Neuronal stem cell (in vitro differentiated cells): Measurements from ENCODE around the gene CCDC87.
"Not testable (repeated sequence)": the region's sequence is repeated elsewhere in the genome, so short reads cannot be mapped to it uniquely, and the experiment has no call there.

Source experiments
- DNase-seq: peaks from one replicate; pipeline ENCODE4 v3.0.0-alpha.2; 2013; ENCODE audit warnings: low spot score
- H2AFZ ChIP-seq: one replicate; pipeline ENCODE4 v1.6.1; 2013; ENCODE audit warnings: mild to moderate bottlenecking, low read length, inconsistent platforms
- H2AK5ac ChIP-seq: 2 replicates; pipeline ENCODE4 v1.6.1; 2013; ENCODE audit warnings: low read depth, mild to moderate bottlenecking, inconsistent platforms, low read length, moderate library complexity, mixed read lengths
- H2BK120ac ChIP-seq: 2 replicates; pipeline ENCODE4 v1.6.1; 2013; ENCODE audit warnings: low read depth, mild to moderate bottlenecking, inconsistent platforms, low read length, moderate library complexity, mixed read lengths
- H2BK12ac ChIP-seq: one replicate; pipeline ENCODE4 v1.6.1; 2013; ENCODE audit warnings: low read length, inconsistent platforms
- H2BK15ac ChIP-seq: 2 replicates; pipeline ENCODE4 v1.6.1; 2013; ENCODE audit warnings: mild to moderate bottlenecking, low read length, inconsistent platforms, mixed read lengths
- H2BK5ac ChIP-seq: one replicate; pipeline ENCODE4 v1.6.1; 2013; ENCODE audit warnings: inconsistent platforms, mild to moderate bottlenecking, low read length, moderate library complexity
- H3K14ac ChIP-seq: one replicate; pipeline ENCODE4 v1.6.1; 2013; ENCODE audit warnings: low read length, inconsistent platforms
- H3K18ac ChIP-seq: 2 replicates; pipeline ENCODE4 v1.6.1; 2013; ENCODE audit warnings: low read length, inconsistent platforms
- H3K23ac ChIP-seq: 2 replicates; pipeline ENCODE4 v1.6.1; 2013; ENCODE audit warnings: low read depth, mild to moderate bottlenecking, mixed read lengths, low read length, inconsistent platforms; ENCODE audit not compliant: poor library complexity
- H3K27ac ChIP-seq: replicated peaks from 3 replicates; pipeline ENCODE4 v1.5.1; 2013; ENCODE audit warnings: low read length, inconsistent platforms
- H3K27me3 ChIP-seq, 3 experiments: 2 replicates each; pipeline ENCODE4 v1.6.1; 2013; ENCODE audit warnings: low read length in 3 of 3, mild to moderate bottlenecking in 2 of 3, inconsistent platforms in 1 of 3, low read depth in 1 of 3, mixed read lengths in 1 of 3, moderate library complexity in 1 of 3; ENCODE audit not compliant: control insufficient read depth in 3 of 3, insufficient read depth in 3 of 3
- H3K36me3 ChIP-seq, 2 donors: replicated peaks in 1 of 2; 2 replicates each; pipeline ENCODE4 v1.6.1; 2013; ENCODE audit warnings: low read length in 2 of 2; ENCODE audit not compliant: control insufficient read depth in 2 of 2, insufficient read depth in 2 of 2
- H3K4ac ChIP-seq: 2 replicates; pipeline ENCODE4 v1.6.1; 2013; ENCODE audit warnings: inconsistent platforms, mild to moderate bottlenecking, low read length, moderate library complexity
- H3K4me1 ChIP-seq, 2 donors: 1 replicate in 1 of 2; 2 replicates in 1 of 2; pipeline ENCODE4 v1.6.1; 2013; ENCODE audit warnings: low read length in 2 of 2, low read depth in 1 of 2; ENCODE audit not compliant: control insufficient read depth in 2 of 2, insufficient read depth in 1 of 2
- H3K4me2 ChIP-seq: one replicate; pipeline ENCODE4 v1.6.1; 2013; ENCODE audit warnings: mild to moderate bottlenecking, low read length, inconsistent platforms; ENCODE audit not compliant: insufficient read depth, poor library complexity, severe bottlenecking
- H3K4me3 ChIP-seq, 2 donors: 2 replicates each; pipeline ENCODE4 v1.5.1; 2013; ENCODE audit warnings: low read length in 2 of 2, mild to moderate bottlenecking in 2 of 2, inconsistent platforms in 1 of 2, moderate library complexity in 1 of 2
- H3K79me1 ChIP-seq: one replicate; pipeline ENCODE4 v1.6.1; 2013; ENCODE audit warnings: low read depth, mild to moderate bottlenecking, inconsistent platforms, low read length, moderate library complexity
- H3K9ac ChIP-seq: one replicate; pipeline ENCODE4 v1.6.1; 2013; ENCODE audit warnings: mild to moderate bottlenecking, low read depth, low read length, inconsistent platforms; ENCODE audit not compliant: poor library complexity
- H3K9me3 ChIP-seq, 2 donors: replicated peaks in 1 of 2; 2 replicates each; pipeline versions ENCODE3 to v1.6.1; 2013; ENCODE audit warnings: low read length in 2 of 2, mild to moderate bottlenecking in 2 of 2, inconsistent platforms in 1 of 2, low read depth in 1 of 2, mixed read lengths in 1 of 2, moderate library complexity in 1 of 2; ENCODE audit not compliant: control insufficient read depth in 2 of 2, insufficient read depth in 1 of 2
- H4K8ac ChIP-seq: one replicate; pipeline ENCODE4 v1.6.1; 2013; ENCODE audit warnings: low read depth, mild to moderate bottlenecking, inconsistent platforms, low read length, moderate library complexity
- H4K91ac ChIP-seq: one replicate; pipeline ENCODE4 v1.6.1; 2013; ENCODE audit warnings: low read length, low read depth, mild to moderate bottlenecking, inconsistent platforms; ENCODE audit not compliant: poor library complexity
- WGBS, 2 donors: extraction: QIAGEN DNeasy Blood & Tissue Kit; methylation state at CpG; one replicate each; pipeline ENCODE4 v1.1.7; 2013; ENCODE audit warnings: missing lambda C conversion rate in 2 of 2, mixed read lengths in 1 of 2; ENCODE audit not compliant: insufficient read length in 2 of 2, insufficient replicate concordance in 1 of 2; ENCODE audit errors: extremely low coverage in 2 of 2; 5-methylcytosine and 5-hydroxymethylcytosine counted together

CCDC87 gene

DNA sequence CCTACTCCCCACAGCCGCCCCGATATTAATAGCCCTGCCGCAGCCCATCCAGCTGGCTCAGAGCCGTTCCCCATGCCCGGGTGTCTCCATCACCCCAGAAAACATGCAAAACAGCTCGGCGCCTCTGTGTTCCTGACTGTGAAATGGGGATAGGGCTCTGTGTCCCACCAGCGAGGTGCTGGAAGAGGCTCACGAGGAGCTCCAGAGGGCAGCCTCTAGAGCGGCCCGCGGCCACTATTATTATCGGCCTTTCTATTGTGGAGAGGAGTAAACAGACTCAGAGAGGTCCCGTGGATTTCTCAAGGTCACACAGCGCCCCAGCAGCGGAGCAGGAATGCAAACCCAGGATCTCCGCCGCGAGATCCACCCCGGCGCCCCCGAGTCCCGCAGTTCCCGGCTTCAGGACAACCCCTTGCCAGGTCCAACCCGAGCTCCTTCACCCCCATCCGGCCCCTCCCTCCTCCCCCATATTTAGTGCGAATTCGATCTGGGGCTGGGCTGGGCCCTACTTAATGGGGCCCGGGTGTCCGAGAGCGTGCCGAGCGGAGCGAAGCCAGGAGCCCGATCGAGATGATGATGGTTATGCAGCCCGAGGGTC is 46.4 kb downstream of the CCDC87 start, which contains the start of gene ACTN3:
ACTN3 (plus strand) TSS at position 536 of the 598 bp plus-strand sequence; CDS start at position 571, 35 bp downstream.
- Histone ChIP-seq H3K9ac (peak within 1 kb of the TSS; percentile 96), H3K36me3 (peaks cover 5 to 16% of the 10 kb centered on the region in 2 donors), H3K79me1 (no peaks in the 10 kb centered on the region), H3K4me2 (peak within 1 kb of the TSS; percentile 93), H2BK12ac (no peak within 1 kb of the TSS), H3K18ac (peak within 1 kb of the TSS; percentile 95), H4K8ac (no peak within 1 kb of the TSS), H3K4ac (no peak within 1 kb of the TSS), H3K4me1 (peaks cover 19 to 32% of the 10 kb centered on the region in 2 donors), H3K27me3 (no peaks in the 10 kb centered on the region), H2AK5ac (peak within 1 kb of the TSS; percentile 78), H3K27ac (peak within 1 kb of the TSS; percentile 67), H2BK15ac (peak within 1 kb of the TSS; percentile 94), H2BK120ac (peak within 1 kb of the TSS; percentile 75), H3K4me3 (peak within 1 kb of the TSS; percentile 86 to 87), H3K9me3 (no peaks in the 10 kb centered on the region), H3K14ac (peak within 1 kb of the TSS; percentile 59), H2BK5ac (peak within 1 kb of the TSS; percentile 90), H2AFZ (peak within 1 kb of the TSS; percentile 97), H4K91ac (no peak within 1 kb of the TSS), H3K23ac (peak within 1 kb of the TSS; percentile 82)
- WGBS, 2 donors: no CpG with 5 or more reads among the region's 37 CpGs
- DNase-seq: peak; percentile 66

DNA sequence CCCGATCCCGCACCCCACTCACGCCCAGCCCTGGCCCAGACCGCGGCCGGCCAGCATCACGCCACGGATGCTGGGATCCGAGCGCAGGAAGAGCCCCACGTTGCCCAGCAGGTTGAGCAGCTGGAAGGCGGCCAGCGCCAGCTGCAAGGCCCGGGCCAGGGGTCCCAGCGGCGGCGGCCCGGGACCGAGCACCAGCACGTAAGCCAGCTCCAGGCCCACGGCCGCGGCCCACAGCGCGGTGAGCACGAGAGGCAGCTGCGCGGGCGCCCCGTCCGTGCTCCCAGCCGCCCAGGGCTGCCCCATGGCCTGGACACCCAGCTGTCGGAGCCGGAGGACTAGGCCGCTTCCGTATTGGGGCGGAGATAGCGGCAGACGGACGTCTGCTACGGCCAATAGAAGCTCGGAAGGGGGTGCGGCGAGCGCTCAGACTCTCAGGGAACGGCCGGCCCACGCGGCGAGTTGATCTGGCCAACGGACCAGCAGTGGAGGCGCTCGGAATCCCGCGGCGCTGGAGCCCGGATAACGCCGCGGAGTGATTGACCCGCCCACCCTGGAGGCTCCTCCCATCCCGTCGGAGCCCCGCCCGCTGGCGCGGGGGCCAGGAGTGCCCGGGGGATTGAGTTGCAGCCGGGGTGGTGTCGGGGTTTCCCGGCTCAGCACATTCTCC is 47.0 kb downstream of the CCDC87 start, which contains the start of gene ZDHHC24:
ZDHHC24 (minus strand) TSS at position 348 of the 667 bp plus-strand sequence; CDS start at position 303, 45 bp downstream.
- peak within 1 kb of the TSS; percentile 93 for H3K4me2 ChIP-seq
- H3K4me1 ChIP-seq: peaks cover 19 to 29% of the 10 kb centered on the region in 2 donors
- peak within 1 kb of the TSS; percentile 95 for H3K18ac ChIP-seq
- H3K23ac ChIP-seq: peak within 1 kb of the TSS; percentile 82
- peak within 1 kb of the TSS; percentile 86 to 87 for H3K4me3 ChIP-seq
- peak within 1 kb of the TSS; percentile 90 for H2BK5ac ChIP-seq
- no peaks in the 10 kb centered on the region for H3K27me3 ChIP-seq
- peak; percentile 97 for DNase-seq
- H2BK120ac ChIP-seq: peak within 1 kb of the TSS; percentile 53
- no CpG with 5 or more reads among the region's 71 CpGs for WGBS, 2 donors
- peak within 1 kb of the TSS; percentile 78 for H2AK5ac ChIP-seq
- H3K4ac ChIP-seq: no peak within 1 kb of the TSS
- no peaks in the 10 kb centered on the region for H3K79me1 ChIP-seq
- H4K91ac ChIP-seq: no peak within 1 kb of the TSS
- H3K36me3 ChIP-seq: peaks cover 7 to 16% of the 10 kb centered on the region in 2 donors
- H4K8ac ChIP-seq: no peak within 1 kb of the TSS
- H3K9ac ChIP-seq: peak within 1 kb of the TSS; percentile 96
- H3K9me3 ChIP-seq: no peaks in the 10 kb centered on the region
- H2AFZ ChIP-seq: peak within 1 kb of the TSS; percentile 97
- peak within 1 kb of the TSS; percentile 94 for H2BK15ac ChIP-seq
- H2BK12ac ChIP-seq: no peak within 1 kb of the TSS
- peak within 1 kb of the TSS; percentile 67 for H3K27ac ChIP-seq
- H3K14ac ChIP-seq: peak within 1 kb of the TSS; percentile 59

DNA sequence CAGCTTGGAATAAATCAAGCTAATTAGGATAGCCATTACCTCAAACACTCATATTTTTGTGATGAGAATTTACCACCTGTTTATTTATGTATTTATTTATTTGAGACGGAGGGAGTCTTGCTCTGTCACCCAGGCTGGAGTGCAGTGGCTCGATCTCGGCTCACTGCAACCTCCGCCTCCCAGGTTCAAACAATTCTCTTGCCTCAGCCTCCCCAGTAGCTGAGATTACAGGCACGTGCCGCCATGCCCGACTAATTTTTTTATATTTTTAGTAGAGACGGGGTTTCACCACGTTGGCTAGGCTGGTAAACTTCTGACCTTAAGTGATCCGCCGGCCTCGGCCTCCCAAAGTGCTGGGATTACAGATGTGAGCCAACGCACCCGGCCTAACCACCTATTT is 47.9 kb downstream of the CCDC87 start:
- Histone ChIP-seq H3K4me2 (peak overlapping the region; percentile 93), H3K36me3 (peaks cover 7 to 16% of the 10 kb centered on the region in 2 donors), H3K4me3 (peak overlapping the region in 1 of 2 donors; percentile 86), H2AFZ (peak overlapping the region; percentile 97), H3K4me1 (peaks cover 19 to 31% of the 10 kb centered on the region in 2 donors)
- not testable (repeated sequence) for H4K8ac ChIP-seq, H2BK5ac ChIP-seq, H3K27me3 ChIP-seq, H3K27ac ChIP-seq, H3K9ac ChIP-seq, H3K18ac ChIP-seq, H3K4ac ChIP-seq, H4K91ac ChIP-seq, H3K14ac ChIP-seq, H3K9me3 ChIP-seq, H2BK120ac ChIP-seq, H3K23ac ChIP-seq, DNase-seq, H2BK12ac ChIP-seq, H2AK5ac ChIP-seq, H2BK15ac ChIP-seq, H3K79me1 ChIP-seq
- WGBS, 2 donors: no CpG with 5 or more reads among the region's 14 CpGs
